Caco-2 (cell line): ENCODE measurements around the gene LKAAEAR1. TPM values are rescaled to one million over a fixed set of nuclear protein-coding genes. Genes with fewer than 3 reads are reported as not detected.

Experiments
- BruUV-seq: library from RNA; stranded (reverse); fragments of 400-500 nt; replicated peaks from 2 replicates; lab custom pipeline; 2021; lab: Mats Ljungman, UMichigan
- CTCF ChIA-PET: fragments of 300-600 bp; sonication (Branson Sonifier 250); formaldehyde crosslinking; loops from one replicate; lab custom pipeline; 2022; ENCODE audit warnings: antibody characterized with exemption; lab: Charles Lee
- POLR2A ChIA-PET: fragments of 300-600 bp; sonication (Branson Sonifier 250); formaldehyde crosslinking; loops from one replicate; lab custom pipeline; 2022; ENCODE audit warnings: antibody characterized with exemption; lab: Charles Lee
- DNase-seq, 2 experiments: peaks; one replicate each; pipeline versions ENCODE4 v3.0.0 to v3.0.0-alpha.2; 2020 to 2022
- H3K27me3 ChIP-seq: replicated peaks from 2 replicates; pipeline ENCODE4 v1.6.0; 2011; ENCODE audit warnings: low read length; ENCODE audit not compliant: control insufficient read depth, insufficient read depth
- H3K36me3 ChIP-seq: 2 replicates; pipeline ENCODE4 v1.5.1; 2011; ENCODE audit warnings: low read length; ENCODE audit not compliant: control insufficient read depth, insufficient read depth
- H3K4me1 ChIP-seq: fragments of 250-450 bp; sonication (Bioruptor Pico); 2 replicates; pipeline ENCODE4 v1.5.1; 2020; ENCODE audit warnings: mild to moderate bottlenecking
- H3K4me3 ChIP-seq: 2 replicates; pipeline ENCODE4 v1.5.1; 2011; ENCODE audit warnings: low read depth, mild to moderate bottlenecking, control low read depth, low read length
- H3K9me3 ChIP-seq: fragments of 250-450 bp; sonication (Bioruptor Pico); 2 replicates; pipeline ENCODE4 v1.5.1; 2020; ENCODE audit warnings: mild to moderate bottlenecking, moderate library complexity
- H3K27ac Mint-ChIP-seq: one replicate; pipeline ENCODE4 v1.8.0; 2022; ENCODE audit warnings: mixed read lengths; ENCODE audit not compliant: unreplicated experiment
- H3K27me3 Mint-ChIP-seq: one replicate; pipeline ENCODE4 v1.8.0; 2022; ENCODE audit warnings: mixed read lengths; ENCODE audit not compliant: insufficient read depth, unreplicated experiment
- H3K36me3 Mint-ChIP-seq: one replicate; pipeline ENCODE4 v1.8.0; 2022; ENCODE audit warnings: mild to moderate bottlenecking, mixed read lengths; ENCODE audit not compliant: insufficient read depth, unreplicated experiment
- H3K4me1 Mint-ChIP-seq: one replicate; pipeline ENCODE4 v1.8.0; 2022; ENCODE audit warnings: low read depth, mixed read lengths; ENCODE audit not compliant: unreplicated experiment
- H3K4me3 Mint-ChIP-seq: one replicate; pipeline ENCODE4 v1.8.0; 2022; ENCODE audit warnings: mild to moderate bottlenecking, moderate library complexity, mixed read lengths; ENCODE audit not compliant: unreplicated experiment
- H3K9me3 Mint-ChIP-seq: one replicate; pipeline ENCODE4 v1.8.0; 2022; ENCODE audit warnings: mixed read lengths; ENCODE audit not compliant: unreplicated experiment
- CTCF ChIP-seq, 2 experiments: fragments of 200-600 bp in 1 of 2; IDR thresholded peaks; 1 replicate in 1 of 2; 2 replicates in 1 of 2; pipeline versions ENCODE4 v1.5.1 to v1.8.0; 2011 to 2022; ENCODE audit warnings: antibody characterized with exemption in 1 of 2, control low read depth in 1 of 2, inconsistent platforms in 1 of 2, low read depth in 1 of 2, low read length in 1 of 2, mild to moderate bottlenecking in 1 of 2, moderate library complexity in 1 of 2; ENCODE audit not compliant: insufficient read depth in 1 of 2, severe bottlenecking in 1 of 2, unreplicated experiment in 1 of 2
- intact Hi-C: fragments of 100-400 bp; cut with micrococcal nuclease; formaldehyde crosslinking; loops from one replicate; pipeline ENCODE4 v1.10.0; 2022; ENCODE audit not compliant: unreplicated experiment
- total RNA-seq: library from RNA; stranded (reverse); gene quantifications from 2 replicates; pipeline ENCODE4 v1.2.3, GENCODE V29; 2022

The LKAAEAR1 gene
- total RNA-seq, 1 experiment from 2014 or later = not detected

GRCh38 chr20:64052987-64053840, 31.0 kb downstream of the LKAAEAR1 start:
- Mint-ChIP-seq H3K27me3 (peaks cover 3% of the 10 kb centered on the region), H3K27ac (no peak overlapping the region), H3K4me1 (peaks cover 4% of the 10 kb centered on the region), H3K36me3 (peaks cover 6% of the 10 kb centered on the region), H3K4me3 (no peak overlapping the region), H3K9me3 (no peaks in the 10 kb centered on the region)
- DNase-seq = no peak
- Histone ChIP-seq H3K27me3 (no peaks in the 10 kb centered on the region; the same call in 1 of the 2 replicates), H3K4me1 (peaks cover 12% of the 10 kb centered on the region), H3K36me3 (no peaks in the 10 kb centered on the region), H3K9me3 (no peaks in the 10 kb centered on the region), H3K4me3 (no peak overlapping the region)
- no peak for TF ChIP-seq CTCF (IDR thresholded peaks at IDR 0.05; ENCODE audit: insufficient read depth in 1 of 2, low read depth in 1 of 2, low read length in 1 of 2, severe bottlenecking in 1 of 2, unreplicated experiment in 1 of 2)
- ChIA-PET POLR2A (interaction anchor here (0.7 to 1.7 kb wide), 2 partner anchors 10 to 29 kb away, joined by 3 to 8 read pairs; partner anchors contain the start of gene TCEA2), CTCF (interaction anchor here (0.6 to 8.0 kb wide), 4 partner anchors 10 to 72 kb away, joined by 3 to 64 read pairs (median 4); partner anchors contain the start of genes OPRL1, RGS19 and TCEA2)
- intact Hi-C loops = no loop called here
- no TSS peak for BruUV-seq

GRCh38 chr20:64052326-64052722, 31.9 kb downstream of the LKAAEAR1 start:
- no TSS peak for BruUV-seq
- Mint-ChIP-seq H3K27ac (no peak overlapping the region), H3K4me3 (no peak overlapping the region), H3K27me3 (peaks cover 5% of the 10 kb centered on the region), H3K9me3 (no peaks in the 10 kb centered on the region), H3K36me3 (peaks cover 6% of the 10 kb centered on the region), H3K4me1 (no peaks in the 10 kb centered on the region)
- POLR2A ChIA-PET = interaction anchor here (1.1 kb wide), 1 partner anchor 10 kb away, joined by 4 read pairs; the partner anchor contains the start of gene TCEA2
- TF ChIP-seq CTCF (IDR thresholded peaks at IDR 0.05; ENCODE audit: insufficient read depth in 1 of 2, low read depth in 1 of 2, low read length in 1 of 2, severe bottlenecking in 1 of 2, unreplicated experiment in 1 of 2) = no peak
- CTCF ChIA-PET = interaction anchor here (1.0 to 8.0 kb wide), 3 partner anchors 10 to 72 kb away, joined by 3 to 64 read pairs (median 3); partner anchors contain the start of gene TCEA2
- intact Hi-C loops = no loop called here
- peaks cover 1% of the 10 kb centered on the region for H3K27me3 ChIP-seq
- DNase-seq = no peak
- H3K36me3 ChIP-seq = no peaks in the 10 kb centered on the region
- no peaks in the 10 kb centered on the region for H3K9me3 ChIP-seq
- H3K4me3 ChIP-seq = no peak overlapping the region
- H3K4me1 ChIP-seq = peaks cover 3% of the 10 kb centered on the region; the same call in 1 of the 2 replicates

- no peaks in the 10 kb centered on the region for H3K36me3 ChIP-seq
- BruUV-seq = no TSS peak
- CTCF ChIA-PET = interaction anchor here (1.0 to 8.0 kb wide), 3 partner anchors 11 to 71 kb away, joined by 3 to 64 read pairs (median 3); partner anchors contain the start of gene TCEA2
- peaks cover 3% of the 10 kb centered on the region; the same call in 1 of the 2 replicates for H3K4me1 ChIP-seq
- no peaks in the 10 kb centered on the region for H3K9me3 Mint-ChIP-seq
- no peak overlapping the region for H3K4me3 Mint-ChIP-seq
- POLR2A ChIA-PET = interaction anchor here (1.1 kb wide), 1 partner anchor 11 kb away, joined by 4 read pairs; the partner anchor contains the start of gene TCEA2
- H3K4me3 ChIP-seq = no peak overlapping the region
- no peaks in the 10 kb centered on the region for H3K9me3 ChIP-seq
- H3K27me3 ChIP-seq = peaks cover 1% of the 10 kb centered on the region
- no peak overlapping the region for H3K27ac Mint-ChIP-seq
- H3K27me3 Mint-ChIP-seq = peaks cover 11% of the 10 kb centered on the region
- H3K36me3 Mint-ChIP-seq = peaks cover 6% of the 10 kb centered on the region
- intact Hi-C loops = no loop called here
- no peak for DNase-seq
- no peaks in the 10 kb centered on the region for H3K4me1 Mint-ChIP-seq
- TF ChIP-seq CTCF (IDR thresholded peaks at IDR 0.05; ENCODE audit: insufficient read depth in 1 of 2, low read depth in 1 of 2, low read length in 1 of 2, severe bottlenecking in 1 of 2, unreplicated experiment in 1 of 2) = no peak
These were observed 32.5 kb downstream of the LKAAEAR1 start for GRCh38 chr20:64051561-64052325.
